Immature natural killer cell (primary cell): ENCODE measurements around the gene SEC11A. TPM values are rescaled to one million over a fixed set of nuclear protein-coding genes. Genes with fewer than 3 reads are reported as not detected.
"Not testable (repeated sequence)": the region's sequence is repeated elsewhere in the genome, so short reads cannot be mapped to it uniquely, and the experiment has no call there.

Source experiments
- DNase-seq, 3 donors: peaks; one replicate each; pipeline ENCODE4 v3.0.0; 2022; ENCODE audit warnings: mixed read lengths in 1 of 3
- H3K27ac Mint-ChIP-seq, 6 donors: one replicate each; pipeline ENCODE4 v1.8.0; 2020; ENCODE audit warnings: mixed read lengths in 6 of 6, mild to moderate bottlenecking in 5 of 6, inconsistent platforms in 4 of 6, moderate library complexity in 3 of 6
- H3K27me3 Mint-ChIP-seq, 3 donors: one replicate each; pipeline ENCODE4 v1.8.0; 2020 to 2021; ENCODE audit warnings: low read depth in 3 of 3, mild to moderate bottlenecking in 3 of 3, mixed read lengths in 3 of 3, moderate library complexity in 3 of 3, inconsistent platforms in 1 of 3
- H3K36me3 Mint-ChIP-seq, 3 donors: one replicate each; pipeline ENCODE4 v1.8.0; 2020; ENCODE audit warnings: mixed read lengths in 3 of 3, inconsistent platforms in 2 of 3, mild to moderate bottlenecking in 2 of 3
- H3K4me1 Mint-ChIP-seq, 2 donors: one replicate each; pipeline ENCODE4 v1.8.0; 2020; ENCODE audit warnings: inconsistent platforms in 2 of 2, mild to moderate bottlenecking in 2 of 2, mixed read lengths in 2 of 2, moderate library complexity in 1 of 2
- H3K4me3 Mint-ChIP-seq, 5 donors: one replicate each; pipeline ENCODE4 v1.8.0; 2020; ENCODE audit warnings: mild to moderate bottlenecking in 5 of 5, mixed read lengths in 5 of 5, inconsistent platforms in 3 of 5, moderate library complexity in 3 of 5
- H3K9me3 Mint-ChIP-seq, 6 donors: one replicate each; pipeline ENCODE4 v1.8.0; 2020; ENCODE audit warnings: mild to moderate bottlenecking in 6 of 6, mixed read lengths in 6 of 6, inconsistent platforms in 4 of 6, moderate library complexity in 3 of 6
- polyA plus RNA-seq, 3 donors: library from polyadenylated mRNA; unstranded; fragments of 300-500 nt; fragmentation: Illumina TruSeq; gene quantifications; one replicate each; pipeline ENCODE4 v1.2.3, GENCODE V29; 2021

The SEC11A gene
- 100 to 1,000 TPM; 173 to 210 (median 188) TPM for polyA plus RNA-seq

DNA sequence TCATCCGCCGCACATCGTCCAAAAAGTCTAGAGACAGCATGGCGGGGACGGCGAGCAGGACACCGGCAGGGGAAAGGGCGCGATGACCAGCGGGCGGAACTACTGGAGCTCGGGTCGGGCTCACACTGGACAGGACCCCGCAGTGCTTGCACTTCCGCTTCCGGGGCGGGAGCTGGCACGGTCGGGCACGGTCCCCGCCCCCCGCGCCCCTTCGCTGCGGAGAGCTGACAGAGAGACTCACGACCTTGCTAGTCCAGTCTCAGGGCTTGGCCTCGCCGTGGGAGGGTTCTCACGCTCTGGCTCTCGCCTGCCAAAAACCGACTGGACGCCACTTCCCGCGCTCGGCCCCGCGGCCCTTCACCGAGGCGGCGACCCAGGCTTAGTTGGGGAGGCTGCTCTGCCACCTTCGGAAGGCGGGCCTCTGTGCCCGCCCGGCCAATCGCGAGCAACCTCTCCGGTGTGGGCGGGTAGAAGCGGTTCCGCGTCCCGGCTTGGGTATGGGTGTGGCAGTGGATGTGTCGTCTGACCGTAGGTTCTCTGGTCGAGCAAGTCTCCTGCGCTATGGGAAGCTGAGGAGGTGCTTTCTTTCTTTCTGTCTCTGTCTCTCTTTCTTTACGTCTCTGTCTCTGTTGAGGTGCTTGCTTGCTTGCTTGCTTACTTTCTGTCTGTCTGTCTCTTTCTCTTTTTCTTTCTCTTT, at the start of gene SEC11A:
Gene SEC11A (minus strand): TSS at position 104 of the 697 bp plus-strand sequence. CDS start 64 bp downstream, at position 40.
- Mint-ChIP-seq H3K4me3 (peak within 1 kb of the TSS; percentile 93 to 100 (median 98)), H3K27ac (peak within 1 kb of the TSS; percentile 94 to 99 (median 98)), H3K27me3 (peaks cover 2 to 7% (median 4%) of the 10 kb centered on the region in 3 donors), H3K9me3 (no peaks in the 10 kb centered on the region), H3K4me1 (peaks cover 47 to 48% of the 10 kb centered on the region in 2 donors), H3K36me3 (no peaks in the 10 kb centered on the region)
- peak; percentile 93 to 94 (median 94) for DNase-seq

DNA sequence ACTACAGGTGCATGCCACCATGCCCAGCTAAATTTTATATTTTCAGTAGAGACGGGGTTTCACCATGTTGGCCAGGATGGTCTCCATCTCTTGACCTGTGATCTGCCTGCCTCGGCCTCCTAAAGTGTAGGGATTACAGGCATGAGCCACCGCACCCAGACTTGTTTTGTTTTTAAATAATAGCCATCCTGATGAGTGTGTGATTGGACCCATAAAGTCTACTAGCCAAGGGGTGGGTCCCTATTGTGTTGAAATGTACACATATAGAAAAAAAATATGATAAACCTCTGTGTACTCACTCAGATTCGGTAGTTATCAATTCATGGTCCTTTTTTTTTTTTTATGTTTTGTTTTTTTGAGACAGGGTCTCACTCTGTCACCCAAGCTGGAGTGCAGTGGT, 49.7 kb upstream of the SEC11A start:
- no peak overlapping the region for H3K4me3 Mint-ChIP-seq
- peaks cover 25 to 37% of the 10 kb centered on the region in 2 donors for H3K4me1 Mint-ChIP-seq
- peak overlapping the region in 1 of 6 donors; percentile 7 for H3K27ac Mint-ChIP-seq
- H3K27me3 Mint-ChIP-seq = no peaks in the 10 kb centered on the region
- H3K36me3 Mint-ChIP-seq = peaks cover 10 to 19% (median 13%) of the 10 kb centered on the region in 3 donors
- no peaks in the 10 kb centered on the region for H3K9me3 Mint-ChIP-seq
- no peak for DNase-seq

DNA sequence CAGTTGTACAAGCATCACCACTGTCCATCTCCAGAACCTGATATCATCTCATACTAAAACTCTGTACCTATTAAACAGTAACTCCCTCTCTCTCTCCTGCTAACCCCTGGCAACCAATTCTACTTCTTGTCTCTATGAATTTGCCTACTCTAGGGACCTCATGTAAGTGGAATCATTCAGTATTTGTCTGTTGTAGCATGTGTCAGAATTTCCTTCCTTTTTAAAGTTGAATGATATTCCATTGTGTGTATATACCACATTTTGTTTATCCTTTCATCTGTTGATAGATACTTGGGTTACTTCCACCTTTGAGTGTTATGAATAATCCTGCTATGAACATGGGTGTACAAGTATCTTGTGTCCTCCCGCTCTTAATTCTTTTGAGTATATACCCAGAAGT, 49.0 kb upstream of the SEC11A start:
- Mint-ChIP-seq H3K4me1 (peaks cover 18 to 32% of the 10 kb centered on the region in 2 donors), H3K27me3 (no peaks in the 10 kb centered on the region), H3K27ac (peak overlapping the region in 4 of 6 donors; percentile 18 to 83 (median 35)), H3K9me3 (no peaks in the 10 kb centered on the region), H3K4me3 (no peak overlapping the region), H3K36me3 (peaks cover 10 to 16% (median 13%) of the 10 kb centered on the region in 3 donors)
- no peak for DNase-seq

DNA sequence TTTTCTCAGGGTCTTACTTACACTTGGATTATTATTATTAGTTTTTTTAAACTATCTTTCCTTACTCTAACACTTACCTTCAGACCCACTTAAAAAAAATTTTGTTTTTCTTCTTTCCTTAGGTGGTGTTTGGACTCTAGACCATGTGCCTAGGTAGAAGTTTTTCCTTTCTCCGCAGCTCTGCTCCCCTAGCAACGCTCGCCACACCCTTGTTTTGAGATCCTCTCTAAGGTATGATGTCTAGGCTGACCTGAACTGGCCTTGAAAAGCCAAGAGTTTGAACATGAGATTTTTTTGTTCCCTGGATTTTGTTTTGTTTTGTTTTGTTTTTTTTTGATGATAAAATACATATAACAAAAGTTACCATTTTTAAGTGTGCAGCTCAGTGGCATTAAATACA, 48.6 kb upstream of the SEC11A start:
- Mint-ChIP-seq H3K4me3 (no peak overlapping the region), H3K4me1 (peaks cover 14 to 29% of the 10 kb centered on the region in 2 donors), H3K27me3 (no peaks in the 10 kb centered on the region), H3K9me3 (no peaks in the 10 kb centered on the region), H3K36me3 (peaks cover 10 to 16% (median 13%) of the 10 kb centered on the region in 3 donors), H3K27ac (peak overlapping the region in 5 of 6 donors; percentile 11 to 72 (median 31))
- no peak for DNase-seq

DNA sequence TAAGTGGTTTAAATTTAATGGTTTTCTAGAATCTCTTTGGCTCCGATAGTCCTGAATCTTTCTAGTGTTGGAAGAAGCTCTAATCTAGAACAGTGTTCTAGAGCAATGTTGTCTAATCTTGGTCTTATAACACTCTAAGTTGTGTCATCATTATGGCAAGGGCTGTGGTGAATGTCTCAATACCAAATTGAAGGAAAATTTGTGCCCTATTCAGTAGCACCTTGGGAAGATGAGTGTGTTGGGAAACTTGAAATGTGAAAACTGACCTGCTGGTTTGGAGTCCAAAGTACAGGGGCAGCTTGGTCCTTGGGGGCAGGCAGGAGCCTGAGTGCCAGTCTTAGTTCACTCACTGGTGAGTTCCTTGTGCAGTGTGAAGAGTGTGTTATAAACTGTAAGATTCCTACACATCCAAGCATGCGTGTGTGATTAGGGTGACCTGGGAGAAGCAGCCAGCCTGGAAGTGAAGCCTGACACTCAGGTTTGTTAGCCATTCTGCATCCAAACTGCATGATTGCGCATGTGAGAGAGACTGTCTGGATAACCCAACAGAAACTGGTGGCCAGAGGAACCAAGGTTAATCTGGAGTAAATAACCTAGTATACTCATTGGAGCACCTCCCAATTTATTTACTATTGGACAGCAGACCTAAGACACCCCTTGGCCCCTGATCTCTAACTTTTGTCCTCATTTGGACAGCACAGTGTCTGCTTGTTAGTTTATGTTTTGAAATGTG, 47.1 kb upstream of the SEC11A start:
- no peaks in the 10 kb centered on the region for H3K9me3 Mint-ChIP-seq
- H3K4me1 Mint-ChIP-seq = peaks cover 6 to 22% of the 10 kb centered on the region in 2 donors
- H3K27ac Mint-ChIP-seq = peak overlapping the region in 1 of 6 donors; percentile 13
- no peak overlapping the region for H3K4me3 Mint-ChIP-seq
- peaks cover 4 to 8% (median 4%) of the 10 kb centered on the region in 3 donors for H3K36me3 Mint-ChIP-seq
- no peak for DNase-seq
- H3K27me3 Mint-ChIP-seq = no peaks in the 10 kb centered on the region

DNA sequence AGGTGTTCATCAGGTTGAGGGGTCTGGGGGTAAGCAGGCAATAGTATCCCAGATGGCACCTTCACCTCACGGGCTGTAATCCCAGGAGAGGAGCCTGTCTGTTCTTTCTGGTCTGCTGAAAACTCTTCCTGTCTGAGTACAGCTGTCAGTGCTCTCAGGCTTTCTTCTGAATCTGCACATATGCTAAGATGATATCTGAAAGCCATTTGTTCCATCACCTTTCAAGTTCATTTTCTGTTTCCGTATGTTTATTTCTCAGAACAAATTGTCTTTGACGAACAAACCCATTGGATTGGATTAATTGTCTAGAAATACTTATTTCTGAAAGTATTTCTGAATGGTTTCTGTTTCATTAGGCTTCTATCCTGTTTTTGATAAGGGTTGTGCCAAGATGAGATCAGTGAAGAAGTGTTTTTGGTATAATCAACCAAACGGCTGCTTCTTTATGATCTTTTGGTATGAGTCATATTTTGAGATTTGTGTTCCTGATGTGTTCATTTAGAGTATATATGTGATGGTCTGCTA, 45.7 kb upstream of the SEC11A start:
- no peak for DNase-seq

GRCh38 chr15:84760219-84760618, 44.3 kb upstream of the SEC11A start:
- Mint-ChIP-seq H3K27ac (no peak overlapping the region), H3K4me1 (peaks cover 20 to 29% of the 10 kb centered on the region in 2 donors), H3K9me3 (no peaks in the 10 kb centered on the region), H3K4me3 (no peak overlapping the region), H3K27me3 (no peaks in the 10 kb centered on the region), H3K36me3 (peaks cover 0 to 4% (median 0%) of the 10 kb centered on the region in 3 donors)
- DNase-seq = no peak

More for the DNA sequence above, 45.7 kb upstream of the SEC11A start:
- no peaks in the 10 kb centered on the region for H3K27me3 Mint-ChIP-seq
- peaks cover 4 to 8% (median 4%) of the 10 kb centered on the region in 3 donors for H3K36me3 Mint-ChIP-seq
- no peak overlapping the region for H3K27ac Mint-ChIP-seq
- no peaks in the 10 kb centered on the region for H3K9me3 Mint-ChIP-seq
- H3K4me3 Mint-ChIP-seq = no peak overlapping the region
- H3K4me1 Mint-ChIP-seq = peaks cover 12 to 24% of the 10 kb centered on the region in 2 donors

DNA sequence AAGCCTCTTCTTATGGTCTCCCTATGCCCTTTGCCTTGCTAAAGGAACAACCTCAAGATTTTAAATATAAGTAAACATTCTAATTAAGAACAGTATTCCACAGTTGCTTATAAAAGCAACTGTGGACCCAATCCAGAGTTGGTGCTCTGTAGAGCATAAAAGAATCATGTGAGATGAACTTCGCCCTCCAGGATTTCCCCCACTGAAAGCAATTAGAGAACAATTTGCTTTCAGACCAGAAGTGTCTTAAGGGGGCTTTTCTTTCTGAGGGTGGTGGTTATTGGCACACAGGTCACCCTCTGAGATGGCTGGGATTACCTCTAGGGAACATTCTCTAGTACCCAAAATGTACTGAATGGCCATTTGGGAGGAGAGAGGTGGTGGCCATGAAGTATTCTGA, 43.1 kb upstream of the SEC11A start:
- H3K27ac Mint-ChIP-seq = peak overlapping the region in 1 of 6 donors; percentile 44
- no peaks in the 10 kb centered on the region for H3K36me3 Mint-ChIP-seq
- H3K4me1 Mint-ChIP-seq = peaks cover 27 to 31% of the 10 kb centered on the region in 2 donors
- H3K27me3 Mint-ChIP-seq = no peaks in the 10 kb centered on the region
- no peaks in the 10 kb centered on the region for H3K9me3 Mint-ChIP-seq
- DNase-seq = no peak
- H3K4me3 Mint-ChIP-seq = no peak overlapping the region

GRCh38 chr15:84755736-84756527, 40.0 kb upstream of the SEC11A start:
- Mint-ChIP-seq H3K27me3 (peaks cover 0 to under 1% (median 0%) of the 10 kb centered on the region in 3 donors), H3K4me3 (no peak overlapping the region), H3K36me3 (peaks cover 0 to 3% (median 0%) of the 10 kb centered on the region in 3 donors), H3K9me3 (no peaks in the 10 kb centered on the region), H3K4me1 (peaks cover 42 to 56% of the 10 kb centered on the region in 2 donors), H3K27ac (peak overlapping the region; percentile 15 to 73 (median 28))
- no peak for DNase-seq

DNA sequence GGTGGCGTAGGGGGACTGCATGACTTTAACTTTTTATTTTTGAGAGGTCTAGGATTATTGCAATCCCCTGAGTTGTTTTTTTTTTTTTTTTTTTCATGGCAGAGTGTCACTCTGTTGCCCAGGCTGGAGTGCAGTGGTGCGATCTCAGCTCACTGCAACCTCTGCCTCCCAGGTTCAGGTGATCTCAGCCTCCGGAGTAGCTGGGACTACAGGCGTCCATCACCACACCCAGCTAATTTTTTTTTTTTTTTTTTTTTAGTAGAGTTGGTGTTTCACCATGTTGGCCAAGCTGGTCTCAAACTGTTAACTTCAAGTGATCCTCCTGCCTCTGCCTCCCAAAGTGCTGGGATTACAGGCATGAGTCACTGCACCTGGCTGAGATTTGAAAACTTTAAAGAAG, 39.0 kb upstream of the SEC11A start:
- H3K4me3 Mint-ChIP-seq, H3K36me3 Mint-ChIP-seq, DNase-seq, H3K27me3 Mint-ChIP-seq, H3K9me3 Mint-ChIP-seq: not testable (repeated sequence)
- Mint-ChIP-seq H3K27ac (peak overlapping the region in 1 of 6 donors; percentile 48), H3K4me1 (peaks cover 53 to 67% of the 10 kb centered on the region in 2 donors)

GRCh38 chr15:84752700-84753099, 36.8 kb upstream of the SEC11A start:
- no peak for DNase-seq
- peaks cover 0 to 3% (median 0%) of the 10 kb centered on the region in 3 donors for H3K36me3 Mint-ChIP-seq
- no peak overlapping the region for H3K4me3 Mint-ChIP-seq
- no peaks in the 10 kb centered on the region for H3K9me3 Mint-ChIP-seq
- peaks cover 63 to 79% of the 10 kb centered on the region in 2 donors for H3K4me1 Mint-ChIP-seq
- peak overlapping the region in 5 of 6 donors; percentile 5 to 76 (median 64) for H3K27ac Mint-ChIP-seq
- peaks cover 3 to 17% (median 12%) of the 10 kb centered on the region in 3 donors for H3K27me3 Mint-ChIP-seq

GRCh38 chr15:84752195-84752594, 36.3 kb upstream of the SEC11A start:
- peak overlapping the region; percentile 1 to 76 (median 24) for H3K27ac Mint-ChIP-seq
- H3K9me3 Mint-ChIP-seq = no peaks in the 10 kb centered on the region
- DNase-seq = no peak
- H3K4me3 Mint-ChIP-seq = no peak overlapping the region
- H3K4me1 Mint-ChIP-seq = peaks cover 68 to 81% of the 10 kb centered on the region in 2 donors
- peaks cover 8 to 20% (median 17%) of the 10 kb centered on the region in 3 donors for H3K27me3 Mint-ChIP-seq
- H3K36me3 Mint-ChIP-seq = peaks cover 0 to 3% (median 0%) of the 10 kb centered on the region in 3 donors

DNA sequence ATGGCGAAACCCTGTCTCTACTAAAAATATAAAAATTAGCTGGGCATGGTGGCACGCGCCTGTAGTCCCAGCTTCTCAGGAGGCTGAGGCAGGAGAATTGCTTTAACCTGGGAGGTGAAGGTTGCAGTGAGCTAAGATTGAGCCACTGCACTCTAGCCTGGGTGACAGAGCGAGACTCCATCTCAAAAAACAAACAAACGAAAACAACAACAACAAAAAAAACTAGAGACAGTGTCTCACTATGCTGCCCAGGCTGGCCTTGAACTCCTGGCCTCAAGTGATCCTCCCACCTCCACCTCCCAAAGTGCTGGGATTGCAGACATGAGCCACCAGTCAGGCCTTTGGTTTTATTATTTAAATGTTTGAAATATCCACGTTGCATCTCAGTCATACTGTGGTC, 35.8 kb upstream of the SEC11A start:
- not testable (repeated sequence) for H3K27ac Mint-ChIP-seq, H3K36me3 Mint-ChIP-seq, DNase-seq, H3K4me3 Mint-ChIP-seq, H3K9me3 Mint-ChIP-seq
- H3K27me3 Mint-ChIP-seq = peaks cover 8 to 20% (median 19%) of the 10 kb centered on the region in 3 donors
- H3K4me1 Mint-ChIP-seq = peaks cover 68 to 81% of the 10 kb centered on the region in 2 donors
